ENCODE measurements around the gene RAB3GAP2.
"Not testable (repeated sequence)": the region's sequence is repeated elsewhere in the genome, so short reads cannot be mapped to it uniquely, and the experiment has no call there.

RAB3GAP2 gene

GRCh38 chr1:220224611-220225124, 47.6 kb downstream of the RAB3GAP2 start:
- DNase-seq (ENCODE audit: low read depth), result no peak
- H3K4me3 ChIP-seq (ENCODE audit: low read length), result no peak overlapping the region
- no peak for TF ChIP-seq CTCF (conservative IDR thresholded peaks at IDR 0.05; ENCODE audit: low read depth, low read length)

DNA sequence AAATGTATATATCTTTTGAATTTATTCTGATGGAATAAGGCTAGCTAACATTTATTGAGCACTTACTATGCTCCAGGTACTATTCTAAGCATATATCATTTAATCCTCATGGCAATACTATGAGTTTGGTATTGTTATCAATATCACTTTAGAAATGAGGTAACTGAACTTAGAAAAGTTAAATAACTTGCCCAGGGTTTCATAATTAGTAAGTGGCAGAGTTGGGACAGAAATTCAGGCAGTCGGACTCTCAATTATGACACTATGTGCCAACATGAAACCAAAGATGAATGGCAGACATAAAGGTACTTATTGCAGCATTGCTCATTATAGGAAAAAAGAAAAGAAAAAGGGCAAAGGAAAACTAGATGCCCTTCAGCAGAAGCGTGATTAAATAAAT, 48.2 kb downstream of the RAB3GAP2 start:
- no peak for TF ChIP-seq CTCF (conservative IDR thresholded peaks at IDR 0.05; ENCODE audit: low read depth, low read length)
- H3K4me3 ChIP-seq (ENCODE audit: low read length), result no peak overlapping the region
- no peak for DNase-seq (ENCODE audit: low read depth)

DNA sequence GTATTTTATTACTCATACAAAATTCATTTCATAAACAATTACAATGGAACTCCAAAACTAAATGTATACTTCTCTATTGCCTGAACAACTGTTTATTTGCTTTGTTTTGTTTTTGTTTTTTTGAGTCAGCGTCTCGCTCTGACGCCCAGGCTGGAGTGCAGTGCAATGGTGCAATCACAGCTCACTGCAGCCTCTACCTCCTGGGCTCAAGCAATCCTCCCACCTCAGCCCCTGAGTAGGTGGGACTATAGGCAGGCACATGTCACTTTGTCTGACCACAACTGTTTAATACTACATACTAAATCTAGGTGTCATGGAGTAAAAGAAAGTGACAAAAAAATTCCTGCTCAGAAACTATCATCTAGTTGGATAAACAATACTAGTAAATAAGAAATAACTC, 49.3 kb downstream of the RAB3GAP2 start:
- no peak overlapping the region for H3K4me3 ChIP-seq (ENCODE audit: low read length)
- DNase-seq (ENCODE audit: low read depth), result no peak
- no peak for TF ChIP-seq CTCF (conservative IDR thresholded peaks at IDR 0.05; ENCODE audit: low read depth, low read length)

GRCh38 chr1:220221670-220222069, 50.6 kb downstream of the RAB3GAP2 start:
- no peak for DNase-seq (ENCODE audit: low read depth)
- H3K4me3 ChIP-seq (ENCODE audit: low read length), result no peak overlapping the region
- no peak for TF ChIP-seq CTCF (conservative IDR thresholded peaks at IDR 0.05; ENCODE audit: low read depth, low read length)

- no peak overlapping the region for H3K4me3 ChIP-seq (ENCODE audit: low read length)
- no peak for TF ChIP-seq CTCF (conservative IDR thresholded peaks at IDR 0.05; ENCODE audit: low read depth, low read length)
- no peak for DNase-seq (ENCODE audit: low read depth)
These were observed 51.0 kb downstream of the RAB3GAP2 start for GRCh38 chr1:220221269-220221668.

DNA sequence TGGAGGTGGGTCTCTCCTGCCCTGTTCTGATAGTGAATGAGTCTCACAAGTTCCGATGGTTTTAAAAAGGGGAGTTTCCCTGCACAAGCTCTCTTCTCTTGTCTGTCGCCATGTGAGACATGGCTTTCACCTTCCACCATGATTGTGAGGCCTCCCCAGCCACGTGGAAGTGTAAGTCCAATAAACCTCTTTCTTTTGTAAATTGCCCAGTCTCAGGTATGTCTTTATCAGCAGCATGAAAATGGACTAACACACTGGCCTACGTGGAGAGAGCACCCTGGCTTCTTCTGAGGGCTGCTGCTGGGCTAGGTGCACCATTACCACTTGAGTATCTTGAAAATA, 51.6 kb downstream of the RAB3GAP2 start:
- not testable (repeated sequence) for DNase-seq (ENCODE audit: low read depth); H3K4me3 ChIP-seq (ENCODE audit: low read length)

DNA sequence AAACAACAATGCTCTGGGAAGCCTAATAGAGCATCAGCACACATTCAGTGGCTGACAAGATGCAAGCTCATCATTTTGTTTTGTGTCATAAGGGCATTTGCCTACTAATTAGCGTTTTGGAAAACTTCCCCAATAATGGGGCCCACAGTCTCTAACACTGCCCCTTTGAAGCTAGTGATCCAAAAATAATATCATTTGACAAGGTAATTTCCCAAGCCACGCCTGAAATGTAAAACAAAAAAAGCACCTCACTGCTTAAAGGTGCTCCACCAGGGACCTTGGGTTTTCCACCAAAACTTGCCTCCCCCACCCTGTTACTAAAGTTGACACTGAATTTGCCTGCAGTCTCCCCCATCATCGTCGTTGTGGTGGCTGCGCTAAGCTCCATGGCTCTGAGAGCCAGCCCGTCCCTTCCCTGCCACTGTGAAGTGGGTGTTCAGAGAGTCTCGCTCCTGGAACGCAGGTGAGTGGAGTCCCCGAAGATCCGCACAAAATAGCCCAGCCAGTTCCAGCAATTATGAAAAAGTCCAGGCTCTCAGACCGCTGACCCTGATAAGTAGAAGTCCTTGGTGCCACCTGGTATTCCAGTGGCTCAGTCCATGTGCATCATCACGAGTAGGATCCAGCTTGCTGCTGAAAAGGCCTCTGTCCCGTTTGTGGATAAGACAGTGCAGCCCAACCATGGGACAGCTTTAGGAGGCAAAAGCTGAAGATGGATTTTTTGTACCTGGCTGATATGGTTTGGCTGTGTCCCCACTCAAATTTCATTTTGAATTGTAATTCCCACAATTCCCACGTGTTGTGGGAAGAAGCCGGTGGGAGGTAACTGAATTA, 52.2 kb downstream of the RAB3GAP2 start:
- H3K4me3 ChIP-seq (ENCODE audit: low read length), result no peak overlapping the region
- TF ChIP-seq CTCF (conservative IDR thresholded peaks at IDR 0.05; ENCODE audit: low read depth, low read length), result no peak
- no peak for DNase-seq (ENCODE audit: low read depth)
